Breast epithelium (tissue), 3 donors: ENCODE measurements around the gene KCNQ1OT1.

Experiments used
- POLR2AphosphoS5 ChIP-seq, 3 donors: sonication (generic); formaldehyde crosslinking; IDR thresholded peaks; one replicate each; pipeline ENCODE4 v1.6.1; 2017; ENCODE audit warnings: antibody characterized with exemption in 3 of 3
- TF ChIP-seq, protein P1 (sequence below), 3 donors: fragments of 450-650 bp; IDR thresholded peaks; one replicate each; pipeline ENCODE4 v1.5.1; 2016 to 2017; ENCODE audit warnings: antibody characterized with exemption in 3 of 3, mild to moderate bottlenecking in 3 of 3, moderate library complexity in 3 of 3

DNA sequence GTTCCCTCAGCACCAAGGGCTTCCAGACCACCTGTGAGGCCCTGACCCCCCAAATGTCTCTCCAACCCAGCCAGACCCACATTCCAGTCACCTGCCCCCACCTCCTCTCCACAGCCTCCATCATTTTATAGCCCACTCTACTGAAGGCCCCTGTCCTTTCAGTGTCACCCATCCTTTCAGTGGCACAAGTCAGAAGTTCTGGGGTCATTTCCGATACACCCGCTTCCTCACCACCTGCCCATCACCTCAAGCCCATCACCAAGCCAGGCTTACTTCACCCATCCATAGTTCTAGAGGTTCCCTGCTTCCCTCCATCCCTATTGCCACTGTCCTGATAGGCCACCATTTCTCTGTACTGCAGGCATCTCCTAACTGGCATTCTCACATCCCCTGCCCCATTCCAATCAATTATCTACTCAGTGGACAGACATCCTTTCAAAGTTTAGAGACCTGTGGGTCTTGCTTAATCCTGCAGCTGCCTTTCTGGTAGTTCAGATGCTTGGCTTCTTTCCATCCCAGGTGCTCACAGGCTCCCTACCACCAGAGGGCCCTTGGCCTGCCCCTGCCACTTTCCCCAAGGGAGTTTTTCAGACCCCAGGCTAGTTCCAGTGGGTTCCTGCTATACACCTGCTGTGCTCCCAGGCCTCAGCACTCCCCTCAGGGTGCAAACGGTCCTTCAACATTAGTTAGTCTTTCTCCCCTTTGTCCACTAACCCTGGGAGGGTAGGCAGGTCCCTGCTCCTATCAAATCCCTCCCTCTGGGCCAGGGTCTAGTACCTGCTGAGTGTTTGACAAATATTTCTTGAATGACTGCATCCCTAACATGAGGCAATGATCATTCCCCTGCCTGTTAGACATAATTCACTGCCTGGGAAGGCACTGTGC lies 7.6 kb downstream of the KCNQ1OT1 start:
- TF ChIP-seq POLR2AphosphoS5 (IDR thresholded peaks at IDR 0.05): no peak
- TF ChIP-seq, protein P1, sequence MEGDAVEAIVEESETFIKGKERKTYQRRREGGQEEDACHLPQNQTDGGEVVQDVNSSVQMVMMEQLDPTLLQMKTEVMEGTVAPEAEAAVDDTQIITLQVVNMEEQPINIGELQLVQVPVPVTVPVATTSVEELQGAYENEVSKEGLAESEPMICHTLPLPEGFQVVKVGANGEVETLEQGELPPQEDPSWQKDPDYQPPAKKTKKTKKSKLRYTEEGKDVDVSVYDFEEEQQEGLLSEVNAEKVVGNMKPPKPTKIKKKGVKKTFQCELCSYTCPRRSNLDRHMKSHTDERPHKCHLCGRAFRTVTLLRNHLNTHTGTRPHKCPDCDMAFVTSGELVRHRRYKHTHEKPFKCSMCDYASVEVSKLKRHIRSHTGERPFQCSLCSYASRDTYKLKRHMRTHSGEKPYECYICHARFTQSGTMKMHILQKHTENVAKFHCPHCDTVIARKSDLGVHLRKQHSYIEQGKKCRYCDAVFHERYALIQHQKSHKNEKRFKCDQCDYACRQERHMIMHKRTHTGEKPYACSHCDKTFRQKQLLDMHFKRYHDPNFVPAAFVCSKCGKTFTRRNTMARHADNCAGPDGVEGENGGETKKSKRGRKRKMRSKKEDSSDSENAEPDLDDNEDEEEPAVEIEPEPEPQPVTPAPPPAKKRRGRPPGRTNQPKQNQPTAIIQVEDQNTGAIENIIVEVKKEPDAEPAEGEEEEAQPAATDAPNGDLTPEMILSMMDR (IDR thresholded peaks at IDR 0.05): peak in 1 of 3 donors; percentile 11
